ENCODE data around the gene CYP2A13. TPM values are rescaled to one million over a fixed set of nuclear protein-coding genes. Genes with fewer than 3 reads are reported as not detected.
"Not testable (repeated sequence)": the region's sequence is repeated elsewhere in the genome, so short reads cannot be mapped to it uniquely, and the experiment has no call there.

CYP2A13 gene, protein sequence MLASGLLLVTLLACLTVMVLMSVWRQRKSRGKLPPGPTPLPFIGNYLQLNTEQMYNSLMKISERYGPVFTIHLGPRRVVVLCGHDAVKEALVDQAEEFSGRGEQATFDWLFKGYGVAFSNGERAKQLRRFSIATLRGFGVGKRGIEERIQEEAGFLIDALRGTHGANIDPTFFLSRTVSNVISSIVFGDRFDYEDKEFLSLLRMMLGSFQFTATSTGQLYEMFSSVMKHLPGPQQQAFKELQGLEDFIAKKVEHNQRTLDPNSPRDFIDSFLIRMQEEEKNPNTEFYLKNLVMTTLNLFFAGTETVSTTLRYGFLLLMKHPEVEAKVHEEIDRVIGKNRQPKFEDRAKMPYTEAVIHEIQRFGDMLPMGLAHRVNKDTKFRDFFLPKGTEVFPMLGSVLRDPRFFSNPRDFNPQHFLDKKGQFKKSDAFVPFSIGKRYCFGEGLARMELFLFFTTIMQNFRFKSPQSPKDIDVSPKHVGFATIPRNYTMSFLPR
- not detected in 2 replicates for total RNA-seq (2014; rRNA removed; shearing (Covaris generic))

DNA sequence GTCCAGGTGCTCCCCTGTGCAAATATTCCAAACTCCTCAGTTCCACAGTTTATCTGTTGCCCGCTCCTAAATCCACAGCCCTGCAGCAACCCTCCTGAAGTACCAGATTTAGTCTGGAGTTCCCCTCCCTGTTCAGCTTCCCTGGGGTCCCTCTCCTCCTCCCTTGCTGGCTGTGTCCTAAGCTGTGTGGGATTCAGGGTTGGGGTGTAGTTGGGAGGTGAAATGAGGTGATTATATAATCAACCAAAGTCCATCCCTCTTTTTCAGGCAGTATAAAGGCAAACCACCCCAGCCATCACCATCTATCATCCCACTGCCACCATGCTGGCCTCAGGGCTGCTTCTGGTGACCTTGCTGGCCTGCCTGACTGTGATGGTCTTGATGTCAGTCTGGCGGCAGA lies at the start of gene CYP2A13:
Gene CYP2A13 (plus strand): TSS at position 301 of the 400 bp plus-strand sequence. CDS start 21 bp downstream, at position 322.
- DNase-seq (ENCODE audit: low spot score): no peak

DNA sequence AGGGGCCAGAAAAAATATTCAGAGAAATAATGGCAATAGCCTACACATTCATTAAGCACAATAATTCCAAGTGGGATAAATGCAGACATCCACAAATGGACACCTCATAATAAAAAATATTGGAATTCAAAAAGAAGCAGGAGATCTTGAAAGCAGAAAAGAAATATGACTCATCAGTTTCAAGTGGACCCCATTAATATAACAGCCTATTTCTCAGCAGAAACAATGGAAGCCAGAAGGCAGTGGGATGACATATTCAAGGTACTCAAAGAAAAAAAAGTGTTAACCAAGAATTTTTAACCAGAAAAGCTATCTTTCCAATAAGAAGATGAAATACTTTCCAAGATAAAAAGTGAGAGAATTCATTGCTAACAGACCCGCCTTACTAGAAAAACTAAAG lies 48.4 kb upstream of the CYP2A13 start:
- DNase-seq (ENCODE audit: low spot score): no peak

DNA sequence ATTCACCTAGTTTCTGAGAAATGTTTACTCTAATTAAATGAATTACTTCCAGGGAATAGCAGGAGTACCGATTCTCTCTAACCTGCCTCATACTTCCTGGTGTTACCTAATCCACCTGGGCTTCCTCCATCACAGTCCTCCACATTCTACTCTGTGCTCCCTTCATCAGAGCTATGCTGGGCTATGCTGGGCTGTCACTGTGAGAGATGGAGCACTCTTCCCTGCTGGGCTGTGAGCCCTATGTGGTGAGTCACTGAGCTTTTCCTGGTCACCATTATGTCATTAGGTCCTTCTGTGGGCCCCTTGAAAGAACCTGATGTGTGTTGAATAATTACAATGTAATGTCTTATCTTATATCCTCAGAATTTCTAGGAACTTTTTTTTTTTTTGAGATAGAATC lies 43.2 kb upstream of the CYP2A13 start:
- DNase-seq (ENCODE audit: low spot score): peak; percentile 34

DNA sequence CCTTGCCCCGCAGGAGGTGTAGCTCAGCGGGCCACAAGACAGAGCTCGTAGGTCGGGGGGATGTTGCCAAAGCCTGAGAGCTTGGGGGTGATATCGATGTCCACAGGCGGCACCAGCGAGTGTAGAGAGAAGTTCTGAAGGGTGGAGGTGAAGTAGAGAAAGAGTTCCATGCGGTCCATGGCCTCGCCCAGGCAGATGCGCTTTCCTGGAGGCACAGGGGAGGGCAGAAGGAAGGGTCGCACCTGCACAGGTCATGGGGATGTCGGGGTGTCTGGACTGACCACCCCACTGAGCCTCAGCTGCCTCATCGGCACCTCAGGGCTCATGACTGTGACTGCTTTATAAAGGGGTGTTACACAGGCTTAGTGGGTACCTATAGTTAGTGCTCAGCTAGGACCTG lies 37.8 kb upstream of the CYP2A13 start:
- no peak for DNase-seq (ENCODE audit: low spot score)

DNA sequence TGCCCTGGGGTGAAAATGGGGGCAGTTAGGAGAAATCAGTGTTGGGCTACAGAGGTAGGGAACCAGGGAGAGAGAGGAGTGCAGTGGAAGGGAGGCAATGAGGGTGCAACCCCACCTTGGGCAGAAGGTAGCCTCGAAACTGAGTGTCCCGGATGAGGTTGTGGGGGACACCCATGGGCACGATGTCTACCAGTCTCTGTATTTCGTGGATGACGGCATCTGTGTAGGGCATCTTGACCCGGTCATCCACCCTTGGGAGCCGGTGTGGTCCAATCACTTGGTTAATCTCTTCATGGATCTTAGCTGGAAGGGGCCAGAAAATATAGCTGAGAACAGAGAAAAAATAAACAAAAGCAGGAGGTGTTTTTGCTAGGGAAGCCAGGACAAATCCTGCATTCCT lies 36.1 kb upstream of the CYP2A13 start:
- DNase-seq (ENCODE audit: low spot score): not testable (repeated sequence)

DNA sequence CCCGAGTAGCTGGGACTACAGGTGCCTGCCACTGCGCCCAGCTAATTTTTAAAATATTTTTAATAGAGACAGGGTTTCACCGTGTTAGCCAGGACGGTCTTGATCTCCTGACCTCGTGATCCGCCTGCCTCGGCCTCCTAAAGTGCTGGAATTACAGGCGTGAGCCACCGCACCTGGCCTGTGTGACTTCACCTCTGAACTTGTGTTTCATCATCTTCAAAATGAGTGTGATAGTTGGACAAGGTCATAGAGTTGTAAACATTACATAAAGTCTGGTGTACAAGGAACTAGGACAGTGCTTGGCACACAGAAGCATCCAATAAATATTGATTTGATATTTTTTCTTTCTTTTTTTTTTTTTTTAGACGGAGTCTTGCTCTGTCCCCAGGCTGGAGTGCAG lies 34.9 kb upstream of the CYP2A13 start:
- not testable (repeated sequence) for DNase-seq (ENCODE audit: low spot score)

DNA sequence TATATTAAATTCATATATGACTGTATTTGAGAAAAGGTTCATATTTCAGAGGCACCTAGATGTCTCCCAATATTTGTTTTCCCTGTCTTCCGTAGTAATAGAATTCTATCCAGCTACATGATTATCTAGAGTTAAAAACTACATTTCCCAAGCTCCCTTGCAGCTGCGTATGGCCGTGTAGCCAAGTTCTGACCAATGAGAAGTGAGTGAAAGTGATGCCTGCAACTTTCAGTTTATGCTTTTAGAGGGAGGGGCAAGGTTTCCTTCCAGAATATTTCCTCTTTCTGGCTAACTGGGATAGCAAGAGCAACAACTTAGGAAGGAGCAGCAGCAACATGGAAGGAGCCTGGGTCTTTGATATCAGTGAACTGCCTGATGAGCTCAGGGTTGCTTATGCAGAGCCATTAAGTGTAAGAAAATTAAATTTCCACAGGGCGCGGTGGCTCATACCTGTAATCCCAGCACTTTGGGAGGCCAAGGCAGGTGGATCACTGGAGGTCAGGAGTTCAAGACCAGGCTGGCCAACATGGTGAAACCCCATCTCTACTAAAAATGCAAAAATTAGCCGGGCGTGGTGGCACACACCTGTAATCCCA lies 23.2 kb upstream of the CYP2A13 start:
- DNase-seq (ENCODE audit: low spot score): peak; percentile 51

DNA sequence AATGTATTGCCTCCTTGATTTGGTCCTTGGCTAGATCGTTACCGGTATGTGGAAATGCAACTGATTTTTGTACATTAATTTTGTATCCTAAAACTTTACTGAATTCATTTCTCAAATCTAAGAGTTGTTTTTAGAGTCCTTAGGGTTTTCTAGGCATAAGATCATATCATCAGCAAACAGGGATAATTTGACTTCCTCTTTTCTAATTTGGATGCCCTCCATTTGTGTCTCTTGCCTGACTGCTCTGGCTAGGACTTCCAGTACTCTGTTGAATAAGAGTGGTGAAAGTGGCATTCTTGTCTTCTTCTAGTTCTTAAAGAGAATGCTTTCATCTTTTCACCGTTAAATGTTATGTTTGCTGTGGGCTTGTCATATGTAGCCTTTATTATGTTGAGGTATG lies 12.0 kb upstream of the CYP2A13 start:
- DNase-seq (ENCODE audit: low spot score): no peak

DNA sequence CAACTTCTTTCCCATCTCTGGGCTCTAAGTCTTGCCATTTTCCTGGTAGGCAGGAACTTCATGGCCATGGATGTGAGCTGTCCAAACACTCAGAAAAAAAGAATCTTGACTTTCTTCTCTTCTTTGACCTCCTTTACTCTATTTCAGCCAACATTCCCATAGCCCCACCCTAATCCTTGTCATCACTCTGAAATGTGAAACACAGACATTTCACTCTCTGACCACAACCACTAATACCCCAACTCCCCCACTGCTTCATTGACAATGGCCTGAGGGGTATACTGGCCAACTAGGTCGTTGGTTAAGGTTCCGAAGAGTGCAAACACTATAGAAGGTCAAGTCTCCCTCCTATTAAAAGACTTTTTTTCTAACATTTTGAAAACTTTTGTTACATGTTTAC lies 4.7 kb upstream of the CYP2A13 start:
- DNase-seq (ENCODE audit: low spot score): peak; percentile 15

DNA sequence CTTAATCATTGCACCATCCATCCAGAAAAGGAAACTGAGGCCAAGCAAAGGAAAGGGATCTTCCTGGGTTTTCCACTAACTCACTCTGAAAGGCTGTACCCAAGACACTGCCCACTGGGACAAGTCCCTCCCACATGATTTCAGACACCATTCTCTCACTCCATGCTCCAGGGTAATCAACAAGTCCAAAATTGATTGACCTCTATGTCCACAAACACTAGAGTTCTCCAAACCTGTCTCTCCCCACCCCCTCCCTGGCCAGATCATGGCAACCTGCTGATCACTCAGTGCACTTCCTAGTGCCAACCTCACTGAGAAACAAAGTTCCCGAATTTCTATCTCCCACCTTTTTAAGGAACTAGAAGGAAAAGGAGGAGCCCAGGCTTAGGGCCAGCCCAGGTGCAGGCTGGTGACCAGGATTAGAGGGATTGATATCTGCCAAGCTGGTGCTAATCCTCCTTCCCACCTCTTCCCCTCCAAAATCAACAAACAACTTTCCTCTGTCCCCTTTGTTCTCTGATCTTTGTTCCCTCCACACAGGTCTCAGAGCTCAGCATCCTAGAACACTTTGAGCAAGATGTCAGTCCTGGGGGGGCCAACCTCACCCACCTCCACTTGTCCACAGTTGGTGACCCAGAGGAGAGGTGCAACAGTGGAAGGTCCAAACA lies 2.4 kb upstream of the CYP2A13 start:
- no peak for DNase-seq (ENCODE audit: low spot score)

DNA sequence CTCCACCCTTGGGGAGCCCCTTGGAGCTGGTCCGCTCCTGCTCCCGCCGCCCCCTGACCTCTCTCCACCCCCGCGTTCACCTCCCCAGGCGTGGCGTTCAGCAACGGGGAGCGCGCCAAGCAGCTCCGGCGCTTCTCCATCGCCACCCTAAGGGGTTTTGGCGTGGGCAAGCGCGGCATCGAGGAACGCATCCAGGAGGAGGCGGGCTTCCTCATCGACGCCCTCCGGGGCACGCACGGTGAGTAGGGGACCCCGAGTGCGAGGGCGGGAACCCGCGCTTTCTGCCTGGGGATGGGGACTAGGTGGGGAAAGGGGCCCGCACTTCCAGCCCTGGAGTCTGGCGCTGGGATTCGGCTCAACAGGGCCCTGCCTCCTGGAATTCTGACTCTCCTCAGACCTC lies 1.7 kb downstream of the CYP2A13 start:
- no peak for DNase-seq (ENCODE audit: low spot score)

DNA sequence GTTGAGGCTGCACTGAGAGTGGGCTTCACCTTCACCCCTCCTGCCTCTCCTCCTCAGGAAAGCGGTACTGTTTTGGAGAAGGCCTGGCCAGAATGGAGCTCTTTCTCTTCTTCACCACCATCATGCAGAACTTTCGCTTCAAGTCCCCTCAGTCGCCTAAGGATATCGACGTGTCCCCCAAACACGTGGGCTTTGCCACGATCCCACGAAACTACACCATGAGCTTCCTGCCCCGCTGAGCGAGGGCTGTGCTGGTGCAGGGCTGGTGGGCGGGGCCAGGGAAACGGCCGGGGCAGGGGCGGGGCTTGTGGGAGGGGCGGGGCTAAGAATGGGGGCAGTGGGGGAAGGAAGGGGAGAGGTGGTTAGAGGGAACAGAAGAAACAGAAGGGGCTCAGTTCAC lies 7.5 kb downstream of the CYP2A13 start:
- DNase-seq (ENCODE audit: low spot score): no peak

DNA sequence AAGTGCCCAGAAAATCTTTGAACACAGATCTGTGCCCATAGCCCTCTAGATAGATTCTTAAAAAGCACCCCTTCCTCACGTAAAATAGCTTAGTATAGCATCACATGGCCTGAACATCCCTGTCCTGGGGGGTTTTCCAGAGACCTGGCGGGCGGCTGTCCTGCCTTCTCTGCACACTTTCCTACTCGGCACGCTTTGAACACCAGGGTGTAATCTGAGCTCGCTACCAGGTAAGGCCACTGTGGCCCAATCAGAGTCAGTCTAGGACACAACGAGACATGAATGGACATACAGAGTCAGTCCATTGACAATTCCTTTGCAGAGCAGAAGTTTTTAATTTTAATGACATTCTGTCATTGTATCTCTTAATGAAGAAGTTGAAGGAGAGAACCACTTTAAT lies 8.1 kb downstream of the CYP2A13 start:
- DNase-seq (ENCODE audit: low spot score): no peak

DNA sequence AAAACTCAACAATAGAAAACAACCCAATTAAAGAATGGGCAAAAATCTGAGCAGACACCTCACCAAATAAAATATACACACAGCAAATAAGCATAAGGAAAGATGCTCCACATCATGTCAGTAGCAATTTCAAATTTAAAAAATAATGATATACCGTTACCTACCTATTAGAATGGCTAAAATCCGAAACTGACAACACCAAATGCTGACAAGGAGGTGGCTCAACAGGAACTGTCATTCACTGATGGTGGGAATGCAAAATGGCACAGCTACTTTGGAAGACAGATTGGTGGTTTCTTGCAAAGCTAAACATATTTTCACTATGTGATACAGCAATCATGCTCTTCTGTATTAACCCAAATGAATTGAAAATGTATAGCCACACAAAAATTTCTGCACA lies 9.1 kb downstream of the CYP2A13 start:
- DNase-seq (ENCODE audit: low spot score): no peak

DNA sequence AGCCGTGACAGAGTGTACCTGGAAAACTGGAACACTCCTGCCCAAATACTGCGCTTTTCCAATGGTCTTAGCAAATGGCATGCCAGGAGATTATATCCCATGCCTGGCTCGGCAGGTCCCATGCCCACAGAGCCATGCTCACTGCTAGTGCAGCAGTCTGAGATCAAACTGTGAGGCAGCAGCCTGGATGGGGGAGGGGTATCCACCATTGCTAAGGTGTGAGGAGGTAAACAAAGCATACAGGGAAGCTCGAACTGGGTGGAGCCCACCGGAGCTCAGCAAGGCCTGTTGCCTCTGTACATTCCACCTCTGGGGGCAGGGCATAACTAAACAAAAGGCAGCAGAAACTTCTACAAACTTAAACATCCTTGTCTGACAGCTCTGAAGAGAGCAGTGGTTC lies 10.5 kb downstream of the CYP2A13 start:
- no peak for DNase-seq (ENCODE audit: low spot score)

DNA sequence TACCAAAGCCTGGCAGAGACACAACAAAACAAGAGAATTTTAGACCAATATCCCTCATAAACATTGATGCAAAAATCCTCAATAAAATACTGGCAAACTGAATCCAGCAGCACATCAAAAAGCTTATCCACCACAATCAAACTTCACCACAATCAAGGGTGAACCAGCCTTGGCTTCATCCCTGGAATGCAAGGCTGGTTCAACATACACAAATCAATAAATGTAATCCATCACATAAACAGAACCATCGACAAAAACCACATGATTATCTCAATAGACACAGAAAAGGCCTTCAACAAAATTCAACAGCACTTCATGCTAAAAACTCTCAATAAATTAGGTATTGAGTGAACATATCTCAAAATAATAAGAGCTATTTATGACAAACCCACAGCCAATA lies 14.0 kb downstream of the CYP2A13 start:
- not testable (repeated sequence) for DNase-seq (ENCODE audit: low spot score)

DNA sequence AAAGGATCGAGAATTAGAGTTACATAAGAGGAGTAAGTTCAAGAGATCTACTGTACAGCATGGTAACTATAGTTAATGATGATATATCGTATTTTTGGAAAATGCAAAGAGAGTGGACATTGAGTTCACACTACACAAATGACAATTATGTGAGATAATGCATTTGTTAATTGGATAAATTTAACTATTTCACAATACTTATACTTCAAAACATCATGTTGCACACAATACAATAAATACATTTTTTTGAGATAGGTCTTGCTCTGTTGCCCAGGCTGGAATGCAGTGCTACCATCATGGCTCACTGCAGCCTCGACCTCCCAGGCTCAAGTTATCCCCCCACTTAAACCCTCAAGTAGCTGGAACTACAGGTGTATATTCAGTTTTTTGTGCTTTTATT lies 17.9 kb downstream of the CYP2A13 start:
- DNase-seq (ENCODE audit: low spot score): no peak

DNA sequence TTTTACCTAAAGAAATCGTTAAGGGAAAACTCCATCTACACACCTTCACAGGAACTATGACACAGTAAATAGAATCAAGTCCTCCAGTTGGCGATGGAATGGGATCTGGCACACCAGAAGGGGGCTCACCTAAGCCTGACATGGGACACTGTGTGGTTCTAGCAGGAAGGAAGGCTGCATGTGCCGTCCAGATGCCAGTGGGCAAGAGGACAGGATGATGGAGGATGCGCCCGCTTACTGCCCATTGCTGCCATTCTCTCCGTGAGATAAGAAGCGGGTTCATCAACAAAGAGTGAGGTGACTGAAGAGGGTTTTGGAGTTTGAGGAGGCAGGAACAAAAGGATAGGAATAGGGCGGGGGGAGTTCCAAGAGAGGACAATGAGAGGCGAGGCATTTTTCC lies 23.0 kb downstream of the CYP2A13 start:
- no peak for DNase-seq (ENCODE audit: low spot score)

DNA sequence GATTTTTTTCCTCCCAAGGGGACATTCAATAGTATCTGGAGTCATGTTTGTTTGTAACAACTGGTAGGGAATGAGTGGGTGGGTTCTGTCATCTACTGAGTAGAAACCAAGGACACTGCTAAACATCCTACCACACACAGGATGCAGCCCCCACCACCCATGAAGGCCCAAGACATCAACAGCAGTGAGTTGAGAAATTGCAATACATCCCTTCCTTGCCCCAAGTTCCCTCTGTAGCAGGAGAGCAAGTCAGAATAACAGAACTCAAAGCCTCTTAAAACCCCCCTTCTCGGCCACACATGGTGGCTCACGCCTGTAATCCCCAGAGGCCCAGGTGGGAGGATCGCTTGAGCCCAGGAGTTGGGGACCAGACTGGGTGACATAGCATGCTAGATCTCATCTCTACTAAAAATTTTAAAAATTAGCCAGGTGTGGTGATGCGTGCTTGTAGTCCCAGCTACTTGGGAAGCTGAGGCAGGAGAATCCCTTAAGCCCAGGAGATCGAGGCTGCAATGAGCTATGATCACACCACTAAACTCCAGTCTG lies 23.6 kb downstream of the CYP2A13 start:
- DNase-seq (ENCODE audit: low spot score): no peak

DNA sequence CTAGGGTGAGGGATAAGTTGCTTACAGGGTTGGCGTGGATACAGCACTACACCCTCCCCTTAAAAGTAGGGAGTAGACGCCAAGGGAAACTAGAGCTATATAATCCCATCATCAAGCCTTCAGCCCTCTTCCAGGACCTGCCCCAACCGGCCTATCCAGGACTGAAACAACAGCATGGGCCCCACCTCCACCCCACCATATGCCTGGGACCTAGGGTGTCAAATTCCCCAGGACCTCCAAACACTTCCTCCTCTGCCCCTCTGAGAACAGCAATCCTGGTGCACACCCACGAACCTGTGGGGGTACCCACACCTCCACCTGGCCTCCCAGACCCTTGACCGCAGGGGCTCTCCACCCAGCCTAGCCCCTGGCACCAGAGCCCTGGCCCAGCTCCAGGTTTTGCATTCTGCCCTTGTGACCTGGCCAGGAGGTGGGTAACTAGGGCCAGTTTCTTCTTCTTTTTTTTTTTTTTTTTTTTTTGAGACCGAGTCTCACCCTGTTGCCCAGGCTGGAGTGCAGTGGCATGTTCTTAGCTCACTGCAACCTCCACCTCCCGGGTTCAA lies 24.6 kb downstream of the CYP2A13 start:
- DNase-seq (ENCODE audit: low spot score): no peak

DNA sequence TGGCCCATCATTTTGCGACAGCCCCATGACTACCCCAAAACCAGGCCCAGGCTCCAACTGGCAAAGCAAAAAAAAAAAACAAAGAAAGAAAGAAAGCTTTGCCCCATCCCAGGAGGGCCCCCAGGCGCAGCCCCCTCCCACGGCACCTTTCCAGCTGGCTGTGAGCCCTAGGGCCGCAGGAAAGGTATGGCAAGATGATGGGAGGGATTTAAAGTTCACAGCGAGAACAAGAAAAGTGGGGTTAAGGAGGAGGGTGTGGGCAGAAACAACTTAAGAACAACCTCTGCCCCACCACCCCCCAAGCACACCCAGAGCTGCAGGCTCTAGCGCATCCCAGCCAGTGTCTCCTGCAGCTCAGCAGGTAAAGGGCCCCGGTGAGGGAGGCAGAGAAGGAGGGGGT lies 25.9 kb downstream of the CYP2A13 start, which contains the start of gene CYP2F1:
Gene CYP2F1 (plus strand): TSS at position 301 of the 400 bp plus-strand sequence. CDS start 1,757 bp downstream, outside the sequence.
- DNase-seq (ENCODE audit: low spot score): no peak

DNA sequence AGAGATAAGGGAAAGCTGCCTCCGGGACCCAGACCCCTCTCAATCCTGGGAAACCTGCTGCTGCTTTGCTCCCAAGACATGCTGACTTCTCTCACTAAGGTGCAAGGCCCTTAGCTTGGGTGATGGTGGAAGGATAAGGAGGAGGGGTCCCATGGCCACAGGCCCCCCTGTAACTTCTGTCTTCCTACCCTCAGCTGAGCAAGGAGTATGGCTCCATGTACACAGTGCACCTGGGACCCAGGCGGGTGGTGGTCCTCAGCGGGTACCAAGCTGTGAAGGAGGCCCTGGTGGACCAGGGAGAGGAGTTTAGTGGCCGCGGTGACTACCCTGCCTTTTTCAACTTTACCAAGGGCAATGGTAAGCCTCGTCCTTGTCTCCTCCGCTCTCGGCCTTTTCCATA lies 28.0 kb downstream of the CYP2A13 start:
- no peak for DNase-seq (ENCODE audit: low spot score)
